ENCODE measurements around the gene TWNK.

Gene TWNK

DNA sequence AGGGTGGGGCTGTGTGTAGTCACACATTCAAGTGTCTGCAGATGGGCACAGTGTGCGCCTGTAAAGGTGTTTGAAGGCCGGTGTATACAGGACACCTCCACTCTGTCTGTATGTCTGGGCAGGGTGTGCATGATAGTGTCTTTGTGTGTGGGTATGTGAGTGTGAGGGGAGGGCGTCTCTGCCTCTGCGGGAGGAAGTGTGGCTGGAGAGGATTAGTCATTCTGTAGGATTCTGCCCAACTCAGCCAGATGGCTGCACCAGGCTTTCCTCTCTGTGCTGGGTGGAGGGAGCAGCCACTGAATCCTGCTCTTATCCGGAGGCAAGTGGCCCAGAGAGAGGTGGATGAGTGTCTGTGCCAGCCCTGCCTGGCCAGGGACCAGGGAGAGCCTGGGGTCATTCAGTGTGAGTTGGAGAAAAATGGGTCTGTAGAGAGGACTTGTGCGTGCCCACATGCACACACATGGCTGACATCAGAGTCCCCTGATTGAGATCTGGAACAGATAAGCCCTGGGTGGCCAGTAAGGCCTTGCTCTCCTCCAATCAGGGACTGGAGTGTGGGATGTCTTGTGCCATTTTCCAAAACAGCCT is 45.4 kb downstream of the TWNK start (continued):
- TF ChIP-seq ZNF777 (tag by site-specific recombination; IDR thresholded peaks at IDR 0.05; ENCODE audit: borderline replicate concordance) (no peak), ZNF548 (tag by site-specific recombination; IDR thresholded peaks at IDR 0.05) (no peak), ZNF221 (tag by site-specific recombination; IDR thresholded peaks at IDR 0.05; ENCODE audit: borderline replicate concordance) (no peak), ZSCAN16 (tag by site-specific recombination; IDR thresholded peaks at IDR 0.05) (no peak), IKZF3 (tag by site-specific recombination; IDR thresholded peaks at IDR 0.05) (no peak), ZNF664 (tag by site-specific recombination; IDR thresholded peaks at IDR 0.05) (no peak), ZNF510 (tag by site-specific recombination; IDR thresholded peaks at IDR 0.05; ENCODE audit: insufficient replicate concordance) (no peak), ZNF544 (tag by site-specific recombination; IDR thresholded peaks at IDR 0.05) (no peak), BCL11A (tag by site-specific recombination; IDR thresholded peaks at IDR 0.05; ENCODE audit: low read depth) (no peak), ZNF830 (tag by site-specific recombination; IDR thresholded peaks at IDR 0.05; ENCODE audit: low read depth) (no peak), ZNF433 (tag by site-specific recombination; IDR thresholded peaks at IDR 0.05; ENCODE audit: low read depth) (no peak), WT1 (tag by site-specific recombination; IDR thresholded peaks at IDR 0.05) (peak; percentile 73), FEZF1 (tag by site-specific recombination; IDR thresholded peaks at IDR 0.05) (no peak), ZNF571 (tag by site-specific recombination; IDR thresholded peaks at IDR 0.05) (no peak), ZNF274 (IDR thresholded peaks at IDR 0.05; ENCODE audit: low read length) (no peak), ZNF274 (tag by site-specific recombination; IDR thresholded peaks at IDR 0.05; ENCODE audit: borderline replicate concordance) (no peak), ZNF654 (tag by site-specific recombination; IDR thresholded peaks at IDR 0.05; ENCODE audit: low read depth) (no peak), ZNF223 (tag by site-specific recombination; IDR thresholded peaks at IDR 0.05) (no peak), ZNF335 (tag by site-specific recombination; conservative IDR thresholded peaks at IDR 0.05) (peak; percentile 53), ZNF146 (tag by site-specific recombination; IDR thresholded peaks at IDR 0.05) (no peak), ZNF529 (tag by site-specific recombination; IDR thresholded peaks at IDR 0.05; ENCODE audit: insufficient replicate concordance) (no peak), YY1 (tag by site-specific recombination; IDR thresholded peaks at IDR 0.05) (no peak), SCRT2 (tag by site-specific recombination; IDR thresholded peaks at IDR 0.05) (no peak), KLF16 (tag by site-specific recombination; IDR thresholded peaks at IDR 0.05) (peak; percentile 46; the same call in 1 of the 2 replicates)
- TF ChIP-seq, protein P1, sequence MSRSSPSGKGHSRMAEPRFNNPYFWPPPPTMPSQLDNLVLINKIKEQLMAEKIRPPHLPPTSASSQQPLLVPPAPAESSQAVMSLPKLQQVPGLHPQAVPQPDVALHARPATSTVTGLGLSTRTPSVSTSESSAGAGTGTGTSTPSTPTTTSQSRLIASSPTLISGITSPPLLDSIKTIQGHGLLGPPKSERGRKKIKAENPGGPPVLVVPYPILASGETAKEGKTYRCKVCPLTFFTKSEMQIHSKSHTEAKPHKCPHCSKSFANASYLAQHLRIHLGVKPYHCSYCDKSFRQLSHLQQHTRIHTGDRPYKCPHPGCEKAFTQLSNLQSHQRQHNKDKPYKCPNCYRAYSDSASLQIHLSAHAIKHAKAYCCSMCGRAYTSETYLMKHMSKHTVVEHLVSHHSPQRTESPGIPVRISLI (tag by site-specific recombination; IDR thresholded peaks at IDR 0.05) = no peak
- TF ChIP-seq, protein P2, sequence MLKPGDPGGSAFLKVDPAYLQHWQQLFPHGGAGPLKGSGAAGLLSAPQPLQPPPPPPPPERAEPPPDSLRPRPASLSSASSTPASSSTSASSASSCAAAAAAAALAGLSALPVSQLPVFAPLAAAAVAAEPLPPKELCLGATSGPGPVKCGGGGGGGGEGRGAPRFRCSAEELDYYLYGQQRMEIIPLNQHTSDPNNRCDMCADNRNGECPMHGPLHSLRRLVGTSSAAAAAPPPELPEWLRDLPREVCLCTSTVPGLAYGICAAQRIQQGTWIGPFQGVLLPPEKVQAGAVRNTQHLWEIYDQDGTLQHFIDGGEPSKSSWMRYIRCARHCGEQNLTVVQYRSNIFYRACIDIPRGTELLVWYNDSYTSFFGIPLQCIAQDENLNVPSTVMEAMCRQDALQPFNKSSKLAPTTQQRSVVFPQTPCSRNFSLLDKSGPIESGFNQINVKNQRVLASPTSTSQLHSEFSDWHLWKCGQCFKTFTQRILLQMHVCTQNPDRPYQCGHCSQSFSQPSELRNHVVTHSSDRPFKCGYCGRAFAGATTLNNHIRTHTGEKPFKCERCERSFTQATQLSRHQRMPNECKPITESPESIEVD (tag by site-specific recombination; IDR thresholded peaks at IDR 0.05) = no peak
- TF ChIP-seq, protein P3, sequence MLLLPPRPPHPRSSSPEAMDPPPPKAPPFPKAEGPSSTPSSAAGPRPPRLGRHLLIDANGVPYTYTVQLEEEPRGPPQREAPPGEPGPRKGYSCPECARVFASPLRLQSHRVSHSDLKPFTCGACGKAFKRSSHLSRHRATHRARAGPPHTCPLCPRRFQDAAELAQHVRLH (tag by site-specific recombination; IDR thresholded peaks at IDR 0.05) = no peak
- TF ChIP-seq, protein P4, sequence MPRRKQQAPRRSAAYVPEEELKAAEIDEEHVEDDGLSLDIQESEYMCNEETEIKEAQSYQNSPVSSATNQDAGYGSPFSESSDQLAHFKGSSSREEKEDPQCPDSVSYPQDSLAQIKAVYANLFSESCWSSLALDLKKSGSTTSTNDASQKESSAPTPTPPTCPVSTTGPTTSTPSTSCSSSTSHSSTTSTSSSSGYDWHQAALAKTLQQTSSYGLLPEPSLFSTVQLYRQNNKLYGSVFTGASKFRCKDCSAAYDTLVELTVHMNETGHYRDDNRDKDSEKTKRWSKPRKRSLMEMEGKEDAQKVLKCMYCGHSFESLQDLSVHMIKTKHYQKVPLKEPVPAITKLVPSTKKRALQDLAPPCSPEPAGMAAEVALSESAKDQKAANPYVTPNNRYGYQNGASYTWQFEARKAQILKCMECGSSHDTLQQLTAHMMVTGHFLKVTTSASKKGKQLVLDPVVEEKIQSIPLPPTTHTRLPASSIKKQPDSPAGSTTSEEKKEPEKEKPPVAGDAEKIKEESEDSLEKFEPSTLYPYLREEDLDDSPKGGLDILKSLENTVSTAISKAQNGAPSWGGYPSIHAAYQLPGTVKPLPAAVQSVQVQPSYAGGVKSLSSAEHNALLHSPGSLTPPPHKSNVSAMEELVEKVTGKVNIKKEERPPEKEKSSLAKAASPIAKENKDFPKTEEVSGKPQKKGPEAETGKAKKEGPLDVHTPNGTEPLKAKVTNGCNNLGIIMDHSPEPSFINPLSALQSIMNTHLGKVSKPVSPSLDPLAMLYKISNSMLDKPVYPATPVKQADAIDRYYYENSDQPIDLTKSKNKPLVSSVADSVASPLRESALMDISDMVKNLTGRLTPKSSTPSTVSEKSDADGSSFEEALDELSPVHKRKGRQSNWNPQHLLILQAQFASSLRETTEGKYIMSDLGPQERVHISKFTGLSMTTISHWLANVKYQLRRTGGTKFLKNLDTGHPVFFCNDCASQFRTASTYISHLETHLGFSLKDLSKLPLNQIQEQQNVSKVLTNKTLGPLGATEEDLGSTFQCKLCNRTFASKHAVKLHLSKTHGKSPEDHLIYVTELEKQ (tag by site-specific recombination; IDR thresholded peaks at IDR 0.05; ENCODE audit: borderline replicate concordance) = no peak
- TF ChIP-seq, protein P5, sequence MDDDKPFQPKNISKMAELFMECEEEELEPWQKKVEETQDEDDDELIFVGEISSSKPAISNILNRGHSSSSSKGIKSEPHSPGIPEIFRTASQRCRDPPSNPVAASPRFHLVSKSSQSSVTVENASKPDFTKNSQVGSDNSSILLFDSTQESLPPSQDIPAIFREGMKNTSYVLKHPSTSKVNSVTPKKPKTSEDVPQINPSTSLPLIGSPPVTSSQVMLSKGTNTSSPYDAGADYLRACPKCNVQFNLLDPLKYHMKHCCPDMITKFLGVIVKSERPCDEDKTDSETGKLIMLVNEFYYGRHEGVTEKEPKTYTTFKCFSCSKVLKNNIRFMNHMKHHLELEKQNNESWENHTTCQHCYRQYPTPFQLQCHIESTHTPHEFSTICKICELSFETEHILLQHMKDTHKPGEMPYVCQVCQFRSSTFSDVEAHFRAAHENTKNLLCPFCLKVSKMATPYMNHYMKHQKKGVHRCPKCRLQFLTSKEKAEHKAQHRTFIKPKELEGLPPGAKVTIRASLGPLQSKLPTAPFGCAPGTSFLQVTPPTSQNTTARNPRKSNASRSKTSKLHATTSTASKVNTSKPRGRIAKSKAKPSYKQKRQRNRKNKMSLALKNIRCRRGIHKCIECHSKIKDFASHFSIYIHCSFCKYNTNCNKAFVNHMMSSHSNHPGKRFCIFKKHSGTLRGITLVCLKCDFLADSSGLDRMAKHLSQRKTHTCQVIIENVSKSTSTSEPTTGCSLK (tag by site-specific recombination; IDR thresholded peaks at IDR 0.05) = no peak
- TF ChIP-seq, protein P6, sequence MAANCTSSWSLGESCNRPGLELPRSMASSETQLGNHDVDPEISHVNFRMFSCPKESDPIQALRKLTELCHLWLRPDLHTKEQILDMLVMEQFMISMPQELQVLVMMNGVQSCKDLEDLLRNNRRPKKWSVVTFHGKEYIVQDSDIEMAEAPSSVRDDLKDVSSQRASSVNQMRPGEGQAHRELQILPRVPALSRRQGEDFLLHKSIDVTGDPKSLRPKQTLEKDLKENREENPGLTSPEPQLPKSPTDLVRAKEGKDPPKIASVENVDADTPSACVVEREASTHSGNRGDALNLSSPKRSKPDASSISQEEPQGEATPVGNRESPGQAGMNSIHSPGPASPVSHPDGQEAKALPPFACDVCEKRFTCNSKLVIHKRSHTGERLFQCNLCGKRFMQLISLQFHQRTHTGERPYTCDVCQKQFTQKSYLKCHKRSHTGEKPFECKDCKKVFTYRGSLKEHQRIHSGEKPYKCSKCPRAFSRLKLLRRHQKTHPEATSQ (tag by site-specific recombination; IDR thresholded peaks at IDR 0.05) = no peak
